MG63 (cell line): ENCODE data around the gene HUNK. TPM values are rescaled to one million over a fixed set of nuclear protein-coding genes. Genes with fewer than 3 reads are reported as not detected.
A peak's percentile ranks its signal among the peaks of the same experiment; 100 is the strongest.
"Not testable (repeated sequence)": the region's sequence is repeated elsewhere in the genome, so short reads cannot be mapped to it uniquely, and the experiment has no call there.

Experiments used
- DNase-seq: peaks from one replicate; pipeline ENCODE4 v3.0.0-alpha.2; 2020
- H3K27me3 ChIP-seq: fragments of 250-450 bp; sonication (Bioruptor Pico); 2 replicates; pipeline ENCODE4 v1.5.1; 2020; ENCODE audit warnings: mild to moderate bottlenecking, moderate library complexity
- H3K36me3 ChIP-seq: fragments of 250-450 bp; sonication (Bioruptor Pico); 2 replicates; pipeline ENCODE4 v1.5.1; 2020; ENCODE audit warnings: mild to moderate bottlenecking, moderate library complexity
- H3K4me3 ChIP-seq: fragments of 250-450 bp; sonication (Bioruptor Pico); 2 replicates; pipeline ENCODE4 v1.5.1; 2020; ENCODE audit warnings: mild to moderate bottlenecking, moderate library complexity
- H3K9me3 ChIP-seq: fragments of 250-450 bp; sonication (Bioruptor Pico); 2 replicates; pipeline ENCODE4 v1.5.1; 2020; ENCODE audit warnings: mild to moderate bottlenecking, moderate library complexity
- total RNA-seq: library from RNA; depleted of rRNA; stranded (reverse); fragments of >200 nt; shearing (Covaris generic); gene quantifications from 2 replicates; pipeline ENCODE4 v1.2.3, GENCODE V29; 2014; ENCODE audit warnings: low replicate concordance; rRNA removed

Gene HUNK
- total RNA-seq, result 0.20 and 0.23 TPM in 2 replicates

GRCh38 chr21:31872452-31873274, at the start of gene HUNK:
TSS of gene HUNK (plus strand) at chr21:31873020. CDS start at chr21:31873675, 655 bp downstream.
- Histone ChIP-seq H3K9me3 (no peaks in the 10 kb centered on the region), H3K4me3 (peak within 1 kb of the TSS; percentile 48), H3K36me3 (no peaks in the 10 kb centered on the region), H3K27me3 (peaks cover 7% of the 10 kb centered on the region)
- peak; percentile 42 for DNase-seq

- Histone ChIP-seq H3K27me3 (no peaks in the 10 kb centered on the region), H3K36me3 (no peaks in the 10 kb centered on the region), H3K4me3 (no peak overlapping the region), H3K9me3 (no peaks in the 10 kb centered on the region)
- no peak for DNase-seq
Measured at GRCh38 chr21:31829736-31830472, 42.9 kb upstream of the HUNK start.

- H3K9me3 ChIP-seq, result no peaks in the 10 kb centered on the region
- H3K36me3 ChIP-seq, result no peaks in the 10 kb centered on the region
- no peak for DNase-seq
- H3K4me3 ChIP-seq, result no peak overlapping the region
- H3K27me3 ChIP-seq, result no peaks in the 10 kb centered on the region
Measured at GRCh38 chr21:31830701-31831100, 42.1 kb upstream of the HUNK start.

- DNase-seq, result no peak
- Histone ChIP-seq H3K9me3 (no peaks in the 10 kb centered on the region), H3K36me3 (no peaks in the 10 kb centered on the region), H3K27me3 (no peaks in the 10 kb centered on the region; the same call in 1 of the 2 replicates), H3K4me3 (no peak overlapping the region)
Measured at GRCh38 chr21:31837041-31837440, 35.8 kb upstream of the HUNK start.

GRCh38 chr21:31837618-31838390, 35.0 kb upstream of the HUNK start:
- H3K4me3 ChIP-seq, result no peak overlapping the region
- no peaks in the 10 kb centered on the region for H3K9me3 ChIP-seq
- no peaks in the 10 kb centered on the region for H3K36me3 ChIP-seq
- DNase-seq, result no peak
- H3K27me3 ChIP-seq, result no peaks in the 10 kb centered on the region; the same call in 1 of the 2 replicates

GRCh38 chr21:31838586-31839355, 34.0 kb upstream of the HUNK start:
- no peak for DNase-seq
- no peaks in the 10 kb centered on the region for H3K9me3 ChIP-seq
- H3K4me3 ChIP-seq, result no peak overlapping the region
- no peaks in the 10 kb centered on the region; the same call in 1 of the 2 replicates for H3K27me3 ChIP-seq
- no peaks in the 10 kb centered on the region for H3K36me3 ChIP-seq

GRCh38 chr21:31844206-31844605, 28.6 kb upstream of the HUNK start:
- H3K9me3 ChIP-seq, result no peaks in the 10 kb centered on the region
- H3K36me3 ChIP-seq, result no peaks in the 10 kb centered on the region
- DNase-seq, result no peak
- H3K4me3 ChIP-seq, result no peak overlapping the region
- H3K27me3 ChIP-seq, result no peaks in the 10 kb centered on the region

GRCh38 chr21:31845151-31845729, 27.6 kb upstream of the HUNK start:
- no peaks in the 10 kb centered on the region for H3K36me3 ChIP-seq
- H3K27me3 ChIP-seq, result no peaks in the 10 kb centered on the region
- no peak for DNase-seq
- H3K4me3 ChIP-seq, result no peak overlapping the region
- no peaks in the 10 kb centered on the region for H3K9me3 ChIP-seq

- no peaks in the 10 kb centered on the region for H3K9me3 ChIP-seq
Measured at GRCh38 chr21:31846690-31847089, 26.1 kb upstream of the HUNK start.

GRCh38 chr21:31847761-31848160, 25.1 kb upstream of the HUNK start:
- no peaks in the 10 kb centered on the region for H3K36me3 ChIP-seq
- no peaks in the 10 kb centered on the region for H3K27me3 ChIP-seq
- H3K9me3 ChIP-seq, result no peaks in the 10 kb centered on the region
- no peak overlapping the region for H3K4me3 ChIP-seq
- DNase-seq, result no peak

More at GRCh38 chr21:31846690-31847089, 26.1 kb upstream of the HUNK start:
- peak; percentile 4 for DNase-seq
- Histone ChIP-seq H3K4me3 (no peak overlapping the region), H3K36me3 (no peaks in the 10 kb centered on the region), H3K27me3 (no peaks in the 10 kb centered on the region)

- H3K4me3 ChIP-seq, result no peak overlapping the region
- no peaks in the 10 kb centered on the region for H3K27me3 ChIP-seq
- no peak for DNase-seq
- no peaks in the 10 kb centered on the region for H3K36me3 ChIP-seq
- H3K9me3 ChIP-seq, result no peaks in the 10 kb centered on the region
Measured at GRCh38 chr21:31848326-31848985, 24.4 kb upstream of the HUNK start.

GRCh38 chr21:31850886-31851285, 21.9 kb upstream of the HUNK start:
- H3K36me3 ChIP-seq, result no peaks in the 10 kb centered on the region
- no peak overlapping the region for H3K4me3 ChIP-seq
- H3K9me3 ChIP-seq, result no peaks in the 10 kb centered on the region
- H3K27me3 ChIP-seq, result no peaks in the 10 kb centered on the region
- DNase-seq, result no peak

- H3K4me3 ChIP-seq, result no peak overlapping the region
- H3K9me3 ChIP-seq, result no peaks in the 10 kb centered on the region
- DNase-seq, result no peak
- no peaks in the 10 kb centered on the region for H3K27me3 ChIP-seq
- H3K36me3 ChIP-seq, result no peaks in the 10 kb centered on the region
Measured at GRCh38 chr21:31855180-31855579, 17.6 kb upstream of the HUNK start.

- no peak for DNase-seq
- H3K9me3 ChIP-seq, result no peaks in the 10 kb centered on the region
- H3K36me3 ChIP-seq, result no peaks in the 10 kb centered on the region
- no peak overlapping the region for H3K4me3 ChIP-seq
- no peaks in the 10 kb centered on the region for H3K27me3 ChIP-seq
Measured at GRCh38 chr21:31857096-31857495, 15.7 kb upstream of the HUNK start.

GRCh38 chr21:31857631-31858030, 15.2 kb upstream of the HUNK start:
- H3K4me3 ChIP-seq, DNase-seq, H3K36me3 ChIP-seq: not testable (repeated sequence)

More at GRCh38 chr21:31857631-31858030, 15.2 kb upstream of the HUNK start:
- not testable (repeated sequence) for H3K9me3 ChIP-seq, H3K27me3 ChIP-seq
